SJSA1 (cell line): ENCODE measurements around the gene JSRP1. TPM values are rescaled to one million over a fixed set of nuclear protein-coding genes. Genes with fewer than 3 reads are reported as not detected.

Experiments
- DNase-seq, 2 experiments: peaks; one replicate each; pipeline ENCODE4 v3.0.0-alpha.2; 2015 to 2020; ENCODE audit warnings: low spot score in 2 of 2, low read depth in 1 of 2
- H3K27ac ChIP-seq: fragments of 250-450 bp; sonication (Bioruptor Pico); 2 replicates; pipeline ENCODE4 v1.5.1; 2020; ENCODE audit warnings: mild to moderate bottlenecking, moderate library complexity
- H3K27me3 ChIP-seq: fragments of 250-450 bp; sonication (Bioruptor Pico); replicated peaks from 2 replicates; pipeline ENCODE4 v1.5.1; 2020; ENCODE audit warnings: mild to moderate bottlenecking, moderate library complexity
- H3K36me3 ChIP-seq: fragments of 250-450 bp; sonication (Bioruptor Pico); 2 replicates; pipeline ENCODE4 v1.5.1; 2020; ENCODE audit warnings: mild to moderate bottlenecking
- H3K4me1 ChIP-seq: fragments of 250-450 bp; sonication (Bioruptor Pico); replicated peaks from 2 replicates; pipeline ENCODE4 v1.6.1; 2021; ENCODE audit warnings: mild to moderate bottlenecking
- H3K4me3 ChIP-seq: fragments of 250-450 bp; sonication (Bioruptor Pico); 2 replicates; pipeline ENCODE4 v1.5.1; 2020; ENCODE audit warnings: mild to moderate bottlenecking
- H3K9me3 ChIP-seq: fragments of 250-450 bp; sonication (Bioruptor Pico); replicated peaks from 2 replicates; pipeline ENCODE4 v1.5.1; 2020; ENCODE audit warnings: mild to moderate bottlenecking
- total RNA-seq: library from RNA; depleted of rRNA; stranded (reverse); fragments of >200 nt; shearing (Covaris generic); gene quantifications from 2 replicates; pipeline ENCODE4 v1.2.3, GENCODE V29; 2014

JSRP1 gene
- total RNA-seq, 1 experiment from 2014 or later = not detected

- no peak overlapping the region for H3K4me3 ChIP-seq
- H3K27me3 ChIP-seq = no peaks in the 10 kb centered on the region
- H3K4me1 ChIP-seq = peaks cover 13% of the 10 kb centered on the region
- no peak overlapping the region for H3K27ac ChIP-seq
- H3K9me3 ChIP-seq = no peaks in the 10 kb centered on the region
- H3K36me3 ChIP-seq = peaks cover 20% of the 10 kb centered on the region
- DNase-seq = no peak
Measured at GRCh38 chr19:2266183-2266993, 10.2 kb upstream of the JSRP1 start.

- Histone ChIP-seq H3K4me3 (no peak overlapping the region), H3K36me3 (no peaks in the 10 kb centered on the region), H3K9me3 (no peaks in the 10 kb centered on the region), H3K4me1 (peaks cover 9% of the 10 kb centered on the region), H3K27ac (no peak overlapping the region), H3K27me3 (no peaks in the 10 kb centered on the region)
- DNase-seq = no peak
Measured at GRCh38 chr19:2261438-2262172, 5.4 kb upstream of the JSRP1 start.

GRCh38 chr19:2260341-2260805 is 4.2 kb upstream of the JSRP1 start:
- Histone ChIP-seq H3K4me3 (no peak overlapping the region), H3K27me3 (no peaks in the 10 kb centered on the region), H3K27ac (no peak overlapping the region), H3K36me3 (no peaks in the 10 kb centered on the region), H3K4me1 (peaks cover 9% of the 10 kb centered on the region; the same call in 1 of the 2 replicates), H3K9me3 (no peaks in the 10 kb centered on the region)
- no peak for DNase-seq

- Histone ChIP-seq H3K4me1 (peaks cover 9% of the 10 kb centered on the region; the same call in 1 of the 2 replicates), H3K9me3 (no peaks in the 10 kb centered on the region), H3K4me3 (no peak overlapping the region), H3K27ac (no peak overlapping the region), H3K36me3 (no peaks in the 10 kb centered on the region), H3K27me3 (no peaks in the 10 kb centered on the region)
- DNase-seq = no peak
Measured at GRCh38 chr19:2259336-2259735, 3.1 kb upstream of the JSRP1 start.

GRCh38 chr19:2255112-2255845 is 938 bp downstream of the JSRP1 start:
- no peak overlapping the region for H3K4me3 ChIP-seq
- DNase-seq = no peak
- H3K9me3 ChIP-seq = no peaks in the 10 kb centered on the region
- no peaks in the 10 kb centered on the region; the same call in 1 of the 2 replicates for H3K36me3 ChIP-seq
- H3K4me1 ChIP-seq = peaks cover 6% of the 10 kb centered on the region; the same call in 1 of the 2 replicates
- no peaks in the 10 kb centered on the region for H3K27me3 ChIP-seq
- H3K27ac ChIP-seq = no peak overlapping the region

- Histone ChIP-seq H3K4me1 (0 out of 2 replicates have a peak, but pooled peaks cover 3% of the 10 kb centered on the region), H3K36me3 (peaks cover 9% of the 10 kb centered on the region), H3K9me3 (no peaks in the 10 kb centered on the region), H3K27me3 (no peaks in the 10 kb centered on the region), H3K27ac (no peak overlapping the region), H3K4me3 (no peak overlapping the region)
- DNase-seq = no peak
Measured at GRCh38 chr19:2254064-2254872, 1.9 kb downstream of the JSRP1 start.

- Histone ChIP-seq H3K36me3 (peaks cover 17% of the 10 kb centered on the region), H3K27me3 (no peaks in the 10 kb centered on the region), H3K27ac (no peak overlapping the region), H3K9me3 (no peaks in the 10 kb centered on the region), H3K4me3 (no peak overlapping the region), H3K4me1 (0 out of 2 replicates have a peak, but pooled peaks cover 3% of the 10 kb centered on the region)
- DNase-seq = no peak
Measured at GRCh38 chr19:2253106-2254063, 2.8 kb downstream of the JSRP1 start.

GRCh38 chr19:2252797-2253105 is 3.5 kb downstream of the JSRP1 start:
- Histone ChIP-seq H3K4me3 (no peak overlapping the region), H3K27me3 (no peaks in the 10 kb centered on the region), H3K36me3 (peaks cover 20% of the 10 kb centered on the region), H3K4me1 (0 out of 2 replicates have a peak, but pooled peaks cover 3% of the 10 kb centered on the region), H3K27ac (no peak overlapping the region), H3K9me3 (no peaks in the 10 kb centered on the region)
- DNase-seq = no peak

GRCh38 chr19:2252055-2252796 is 4.0 kb downstream of the JSRP1 start:
- DNase-seq = no peak
- no peak overlapping the region for H3K27ac ChIP-seq
- H3K4me3 ChIP-seq = no peak overlapping the region
- H3K9me3 ChIP-seq = no peaks in the 10 kb centered on the region
- H3K27me3 ChIP-seq = no peaks in the 10 kb centered on the region
- peaks cover 25% of the 10 kb centered on the region for H3K36me3 ChIP-seq
- H3K4me1 ChIP-seq = 0 out of 2 replicates have a peak, but pooled peaks cover 3% of the 10 kb centered on the region

- Histone ChIP-seq H3K27ac (no peak overlapping the region), H3K27me3 (no peaks in the 10 kb centered on the region), H3K4me3 (no peak overlapping the region), H3K36me3 (peaks cover 33% of the 10 kb centered on the region), H3K4me1 (0 out of 2 replicates have a peak, but pooled peaks cover 3% of the 10 kb centered on the region), H3K9me3 (no peaks in the 10 kb centered on the region)
- DNase-seq = no peak
Measured at GRCh38 chr19:2251106-2252054, 4.8 kb downstream of the JSRP1 start.

GRCh38 chr19:2250766-2251105 is 5.5 kb downstream of the JSRP1 start:
- H3K36me3 ChIP-seq = peaks cover 40% of the 10 kb centered on the region
- H3K27me3 ChIP-seq = no peaks in the 10 kb centered on the region
- no peaks in the 10 kb centered on the region for H3K4me1 ChIP-seq
- no peak for DNase-seq
- no peak overlapping the region for H3K4me3 ChIP-seq
- H3K9me3 ChIP-seq = no peaks in the 10 kb centered on the region
- H3K27ac ChIP-seq = no peak overlapping the region
